ENCODE results near the gene TMEM237. TPM values are rescaled to one million over a fixed set of nuclear protein-coding genes. Genes with fewer than 3 reads are reported as not detected.

Gene TMEM237, protein sequence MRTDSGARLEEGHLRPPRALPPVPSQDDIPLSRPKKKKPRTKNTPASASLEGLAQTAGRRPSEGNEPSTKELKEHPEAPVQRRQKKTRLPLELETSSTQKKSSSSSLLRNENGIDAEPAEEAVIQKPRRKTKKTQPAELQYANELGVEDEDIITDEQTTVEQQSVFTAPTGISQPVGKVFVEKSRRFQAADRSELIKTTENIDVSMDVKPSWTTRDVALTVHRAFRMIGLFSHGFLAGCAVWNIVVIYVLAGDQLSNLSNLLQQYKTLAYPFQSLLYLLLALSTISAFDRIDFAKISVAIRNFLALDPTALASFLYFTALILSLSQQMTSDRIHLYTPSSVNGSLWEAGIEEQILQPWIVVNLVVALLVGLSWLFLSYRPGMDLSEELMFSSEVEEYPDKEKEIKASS
- polyA plus RNA-seq (2012; rRNA removed) = 67.2 and 90.2 TPM in 2 replicates
- polyA plus RNA-seq (2012; cell fraction: cytosol; rRNA removed) = 96.5 and 103 TPM in 2 replicates
- polyA plus RNA-seq (2012; cell fraction: nucleus; rRNA removed) = 29.6 and 64.4 TPM in 2 replicates

GRCh38 chr2:201643216-201643890, at the start of gene TMEM237:
Gene TMEM237, minus strand, starts transcription at chr2:201643503. Its CDS starts 103 bp downstream, at chr2:201643400.
- POLR2A ChIA-PET = interaction anchor here (1.3 to 1.9 kb wide), 2 partner anchors 9 to 137 kb away, joined by 10 read pairs; partner anchors contain the start of gene ALS2
- CTCF ChIA-PET = interaction anchor here (0.9 to 1.3 kb wide), 2 partner anchors 10 to 11 kb away, joined by 4 read pairs; no protein-coding TSS in a partner anchor
- DNase-seq = peak; percentile 84
- Histone ChIP-seq H3K4me3 (ENCODE audit: low read depth in 2 of 2, low read length in 1 of 2) (peak within 1 kb of the TSS; percentile 77 to 89), H3K36me3 (replicated peaks in 1 of 2; ENCODE audit: control insufficient read depth in 1 of 2, insufficient read depth in 2 of 2, low read length in 1 of 2) (peaks cover 7 to 15% of the 10 kb centered on the region in 2 experiments), H3K9me2 (no peaks in the 10 kb centered on the region), H3K79me2 (ENCODE audit: insufficient read depth) (peaks cover 47% of the 10 kb centered on the region), H3F3A (replicated peaks; ENCODE audit: insufficient read depth) (peaks cover 22% of the 10 kb centered on the region), H4K20me1 (ENCODE audit: insufficient read depth) (no peaks in the 10 kb centered on the region), H3K9me3 (no peaks in the 10 kb centered on the region), H2AFZ (ENCODE audit: low read depth) (peak within 1 kb of the TSS; percentile 83), H3K4me2 (peak within 1 kb of the TSS; percentile 82), H3K9ac (peak within 1 kb of the TSS; percentile 94), H3K27ac (ENCODE audit: low read depth in 2 of 2, low read length in 1 of 2) (peak within 1 kb of the TSS; percentile 85 to 96), H3K4me1 (ENCODE audit: control insufficient read depth in 1 of 2, insufficient read depth in 2 of 2, low read depth in 1 of 2, low read length in 1 of 2) (peaks cover 12% of the 10 kb centered on the region in 2 experiments; a peak in 2 of 4 replicates), H3K27me3 (ENCODE audit: insufficient read depth) (no peaks in the 10 kb centered on the region)
- TF ChIP-seq POLR2AphosphoS5 (IDR thresholded peaks at IDR 0.05; ENCODE audit: low read depth, low read length) = peak; percentile 27
- TF ChIP-seq FOSL2 (IDR thresholded peaks at IDR 0.05; ENCODE audit: borderline replicate concordance, low read depth) = no peak
- TF ChIP-seq, protein P1, sequence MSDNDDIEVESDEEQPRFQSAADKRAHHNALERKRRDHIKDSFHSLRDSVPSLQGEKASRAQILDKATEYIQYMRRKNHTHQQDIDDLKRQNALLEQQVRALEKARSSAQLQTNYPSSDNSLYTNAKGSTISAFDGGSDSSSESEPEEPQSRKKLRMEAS (IDR thresholded peaks at IDR 0.05; ENCODE audit: low read depth) = peak; percentile 59; the same call in 1 of the 2 replicates
- TF ChIP-seq, protein P2, sequence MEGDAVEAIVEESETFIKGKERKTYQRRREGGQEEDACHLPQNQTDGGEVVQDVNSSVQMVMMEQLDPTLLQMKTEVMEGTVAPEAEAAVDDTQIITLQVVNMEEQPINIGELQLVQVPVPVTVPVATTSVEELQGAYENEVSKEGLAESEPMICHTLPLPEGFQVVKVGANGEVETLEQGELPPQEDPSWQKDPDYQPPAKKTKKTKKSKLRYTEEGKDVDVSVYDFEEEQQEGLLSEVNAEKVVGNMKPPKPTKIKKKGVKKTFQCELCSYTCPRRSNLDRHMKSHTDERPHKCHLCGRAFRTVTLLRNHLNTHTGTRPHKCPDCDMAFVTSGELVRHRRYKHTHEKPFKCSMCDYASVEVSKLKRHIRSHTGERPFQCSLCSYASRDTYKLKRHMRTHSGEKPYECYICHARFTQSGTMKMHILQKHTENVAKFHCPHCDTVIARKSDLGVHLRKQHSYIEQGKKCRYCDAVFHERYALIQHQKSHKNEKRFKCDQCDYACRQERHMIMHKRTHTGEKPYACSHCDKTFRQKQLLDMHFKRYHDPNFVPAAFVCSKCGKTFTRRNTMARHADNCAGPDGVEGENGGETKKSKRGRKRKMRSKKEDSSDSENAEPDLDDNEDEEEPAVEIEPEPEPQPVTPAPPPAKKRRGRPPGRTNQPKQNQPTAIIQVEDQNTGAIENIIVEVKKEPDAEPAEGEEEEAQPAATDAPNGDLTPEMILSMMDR (IDR thresholded peaks at IDR 0.05) = peak; percentile 10; the same call in 1 of the 2 replicates
- no peak for TF ChIP-seq MXI1 (IDR thresholded peaks at IDR 0.05; ENCODE audit: low read depth, low read length)
- WGBS (ENCODE audit: low lambda C conversion rate) = 2% methylated on average over 28 of the region's 41 CpGs

- WGBS (ENCODE audit: low lambda C conversion rate) = 97% methylated on average over 3 of the region's 3 CpGs
- TF ChIP-seq, protein P3, sequence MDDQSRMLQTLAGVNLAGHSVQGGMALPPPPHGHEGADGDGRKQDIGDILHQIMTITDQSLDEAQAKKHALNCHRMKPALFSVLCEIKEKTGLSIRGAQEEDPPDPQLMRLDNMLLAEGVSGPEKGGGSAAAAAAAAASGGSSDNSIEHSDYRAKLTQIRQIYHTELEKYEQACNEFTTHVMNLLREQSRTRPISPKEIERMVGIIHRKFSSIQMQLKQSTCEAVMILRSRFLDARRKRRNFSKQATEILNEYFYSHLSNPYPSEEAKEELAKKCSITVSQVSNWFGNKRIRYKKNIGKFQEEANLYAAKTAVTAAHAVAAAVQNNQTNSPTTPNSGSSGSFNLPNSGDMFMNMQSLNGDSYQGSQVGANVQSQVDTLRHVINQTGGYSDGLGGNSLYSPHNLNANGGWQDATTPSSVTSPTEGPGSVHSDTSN (IDR thresholded peaks at IDR 0.05) = no peak
- TF ChIP-seq, protein P1 (IDR thresholded peaks at IDR 0.05; ENCODE audit: low read depth) = no peak
- TF ChIP-seq FOSL2 (IDR thresholded peaks at IDR 0.05; ENCODE audit: borderline replicate concordance, low read depth) (no peak), TCF12 (IDR thresholded peaks at IDR 0.05) (no peak), TEAD4 (IDR thresholded peaks at IDR 0.05; ENCODE audit: borderline replicate concordance, insufficient read depth) (no peak), TAF1 (IDR thresholded peaks at IDR 0.05; ENCODE audit: borderline replicate concordance, low read depth, low read length) (no peak), CHD2 (IDR thresholded peaks at IDR 0.05; ENCODE audit: low read length, partially characterized antibody) (no peak), JUND (IDR thresholded peaks at IDR 0.05) (no peak), RFX5 (IDR thresholded peaks at IDR 0.05; ENCODE audit: low read length) (no peak), REST (IDR thresholded peaks at IDR 0.05; ENCODE audit: low read depth, low read length) (no peak), ELF1 (IDR thresholded peaks at IDR 0.05) (no peak), SMC3 (IDR thresholded peaks at IDR 0.05; ENCODE audit: low read depth, low read length) (no peak)
- TF ChIP-seq, protein P4, sequence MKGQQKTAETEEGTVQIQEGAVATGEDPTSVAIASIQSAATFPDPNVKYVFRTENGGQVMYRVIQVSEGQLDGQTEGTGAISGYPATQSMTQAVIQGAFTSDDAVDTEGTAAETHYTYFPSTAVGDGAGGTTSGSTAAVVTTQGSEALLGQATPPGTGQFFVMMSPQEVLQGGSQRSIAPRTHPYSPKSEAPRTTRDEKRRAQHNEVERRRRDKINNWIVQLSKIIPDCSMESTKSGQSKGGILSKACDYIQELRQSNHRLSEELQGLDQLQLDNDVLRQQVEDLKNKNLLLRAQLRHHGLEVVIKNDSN (IDR thresholded peaks at IDR 0.05; ENCODE audit: borderline replicate concordance, low read depth) = no peak
These were observed 41.9 kb upstream of the TMEM237 start for GRCh38 chr2:201685156-201685555.

More at GRCh38 chr2:201685156-201685555, 41.9 kb upstream of the TMEM237 start:
- peaks cover 6 to 13% of the 10 kb centered on the region in 2 experiments for H3K36me3 ChIP-seq (replicated peaks in 1 of 2; ENCODE audit: control insufficient read depth in 1 of 2, insufficient read depth in 2 of 2, low read length in 1 of 2)
- DNase-seq = no peak
- no peaks in the 10 kb centered on the region for H3K9me3 ChIP-seq
- no peak overlapping the region for H3K27ac ChIP-seq (ENCODE audit: low read depth in 2 of 2, low read length in 1 of 2)
- POLR2A ChIA-PET = no interaction called here
- no peak overlapping the region for H3K9ac ChIP-seq
- no peak overlapping the region for H3K4me3 ChIP-seq (ENCODE audit: low read depth in 2 of 2, low read length in 1 of 2)
- H3K9me2 ChIP-seq = no peaks in the 10 kb centered on the region
- CTCF ChIA-PET = interaction anchor here (1.1 kb wide), 1 partner anchor 31 kb away, joined by 3 read pairs; no protein-coding TSS in a partner anchor
- no peaks in the 10 kb centered on the region for H3K79me2 ChIP-seq (ENCODE audit: insufficient read depth)
- H3K27me3 ChIP-seq (ENCODE audit: insufficient read depth) = no peaks in the 10 kb centered on the region
- peaks cover 0 to 2% of the 10 kb centered on the region in 2 experiments; a peak in 1 of 4 replicates for H3K4me1 ChIP-seq (ENCODE audit: control insufficient read depth in 1 of 2, insufficient read depth in 2 of 2, low read depth in 1 of 2, low read length in 1 of 2)
- H2AFZ ChIP-seq (ENCODE audit: low read depth) = no peak overlapping the region
- no peaks in the 10 kb centered on the region for H4K20me1 ChIP-seq (ENCODE audit: insufficient read depth)
- H3K4me2 ChIP-seq = no peak overlapping the region
- no peaks in the 10 kb centered on the region for H3F3A ChIP-seq (replicated peaks; ENCODE audit: insufficient read depth)

All from SK-N-SH (cell line).